WTC11 (cell line): ENCODE measurements around the gene TMEM87A.

Experiments used
- ATF1 ChIP-seq: sonication (generic); formaldehyde crosslinking; IDR thresholded peaks from 2 replicates; pipeline ENCODE4 v1.8.1; 2023; ENCODE audit warnings: mild to moderate bottlenecking, moderate library complexity, missing genetic modification reagents
- CREM ChIP-seq: sonication (generic); formaldehyde crosslinking; IDR thresholded peaks from 2 replicates; pipeline ENCODE4 v1.8.1; 2022; ENCODE audit warnings: mild to moderate bottlenecking, missing genetic modification reagents, moderate library complexity
- ELF4 ChIP-seq: sonication (generic); formaldehyde crosslinking; IDR thresholded peaks from 2 replicates; pipeline ENCODE4 v1.8.1; 2022; ENCODE audit warnings: low read depth, mild to moderate bottlenecking, moderate library complexity, missing genetic modification reagents
- ESRRA ChIP-seq: sonication (generic); formaldehyde crosslinking; IDR thresholded peaks from 2 replicates; pipeline ENCODE4 v1.8.1; 2022; ENCODE audit warnings: mild to moderate bottlenecking, missing genetic modification reagents, borderline replicate concordance
- ETV6 ChIP-seq: sonication (generic); formaldehyde crosslinking; IDR thresholded peaks from 2 replicates; pipeline ENCODE4 v1.8.1; 2022; ENCODE audit warnings: mild to moderate bottlenecking, missing genetic modification reagents
- NFYB ChIP-seq: sonication (generic); formaldehyde crosslinking; conservative IDR thresholded peaks from 2 replicates; pipeline ENCODE4 v1.8.0; 2022; ENCODE audit warnings: low read depth, missing genetic modification reagents
- NR3C1 ChIP-seq: sonication (generic); formaldehyde crosslinking; conservative IDR thresholded peaks from 2 replicates; pipeline ENCODE4 v1.8.1; 2023; ENCODE audit warnings: low read depth, mild to moderate bottlenecking, missing genetic modification reagents
- PRRX2 ChIP-seq: fragments of 250-450 bp; sonication (Bioruptor Pico); IDR thresholded peaks from 2 replicates; pipeline ENCODE4 v1.8.0; 2021; ENCODE audit warnings: mild to moderate bottlenecking
- TF ChIP-seq, protein P1 (sequence below): fragments of 200-600 bp; IDR thresholded peaks from 2 replicates; pipeline ENCODE4 v1.8.0; 2022; ENCODE audit warnings: antibody characterized with exemption
- TF ChIP-seq, protein P2 (sequence below): sonication (generic); formaldehyde crosslinking; IDR thresholded peaks from 2 replicates; pipeline ENCODE4 v1.8.0; 2022; ENCODE audit warnings: mild to moderate bottlenecking, missing genetic modification reagents
- TF ChIP-seq, protein P3 (sequence below): sonication (generic); formaldehyde crosslinking; IDR thresholded peaks from 2 replicates; pipeline ENCODE4 v1.8.1; 2023; ENCODE audit warnings: mild to moderate bottlenecking, missing genetic modification reagents, moderate library complexity
- TF ChIP-seq, protein P4 (sequence below): fragments of 250-450 bp; sonication (Bioruptor Pico); IDR thresholded peaks from 2 replicates; pipeline ENCODE4 v2.1.2; 2022; ENCODE audit warnings: mild to moderate bottlenecking, moderate library complexity

DNA sequence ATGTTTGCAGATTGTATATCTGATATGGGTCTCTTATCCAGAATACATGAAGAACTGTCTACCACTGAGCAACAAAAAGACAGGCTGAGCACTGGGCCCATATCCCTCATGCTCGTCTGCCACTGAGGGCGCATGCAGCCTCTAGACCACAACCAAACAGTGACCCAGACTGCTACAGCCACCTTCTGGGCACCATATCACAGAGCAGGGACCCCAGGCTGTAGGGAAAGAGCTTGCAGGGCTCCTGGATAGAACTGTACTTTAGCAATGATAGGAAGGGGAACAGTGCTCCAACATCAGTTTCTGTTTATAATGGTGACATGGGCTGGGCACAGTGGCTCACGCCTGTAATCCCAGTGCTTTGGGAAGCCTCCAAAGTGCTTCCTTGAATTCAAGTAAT is 40.2 kb upstream of the TMEM87A start:
- no peak for TF ChIP-seq ELF4 (CRISPR knock-in tag)
- TF ChIP-seq, protein P1, sequence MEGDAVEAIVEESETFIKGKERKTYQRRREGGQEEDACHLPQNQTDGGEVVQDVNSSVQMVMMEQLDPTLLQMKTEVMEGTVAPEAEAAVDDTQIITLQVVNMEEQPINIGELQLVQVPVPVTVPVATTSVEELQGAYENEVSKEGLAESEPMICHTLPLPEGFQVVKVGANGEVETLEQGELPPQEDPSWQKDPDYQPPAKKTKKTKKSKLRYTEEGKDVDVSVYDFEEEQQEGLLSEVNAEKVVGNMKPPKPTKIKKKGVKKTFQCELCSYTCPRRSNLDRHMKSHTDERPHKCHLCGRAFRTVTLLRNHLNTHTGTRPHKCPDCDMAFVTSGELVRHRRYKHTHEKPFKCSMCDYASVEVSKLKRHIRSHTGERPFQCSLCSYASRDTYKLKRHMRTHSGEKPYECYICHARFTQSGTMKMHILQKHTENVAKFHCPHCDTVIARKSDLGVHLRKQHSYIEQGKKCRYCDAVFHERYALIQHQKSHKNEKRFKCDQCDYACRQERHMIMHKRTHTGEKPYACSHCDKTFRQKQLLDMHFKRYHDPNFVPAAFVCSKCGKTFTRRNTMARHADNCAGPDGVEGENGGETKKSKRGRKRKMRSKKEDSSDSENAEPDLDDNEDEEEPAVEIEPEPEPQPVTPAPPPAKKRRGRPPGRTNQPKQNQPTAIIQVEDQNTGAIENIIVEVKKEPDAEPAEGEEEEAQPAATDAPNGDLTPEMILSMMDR: no peak
- no peak for TF ChIP-seq ESRRA (CRISPR knock-in tag)
- no peak for TF ChIP-seq CREM
- no peak for TF ChIP-seq PRRX2 (CRISPR knock-in tag)
- TF ChIP-seq, protein P2, sequence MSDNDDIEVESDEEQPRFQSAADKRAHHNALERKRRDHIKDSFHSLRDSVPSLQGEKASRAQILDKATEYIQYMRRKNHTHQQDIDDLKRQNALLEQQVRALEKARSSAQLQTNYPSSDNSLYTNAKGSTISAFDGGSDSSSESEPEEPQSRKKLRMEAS (CRISPR knock-in tag): no peak
- no peak for TF ChIP-seq NFYB (CRISPR knock-in tag)
- no peak for TF ChIP-seq NR3C1 (CRISPR knock-in tag)
- TF ChIP-seq ATF1 (CRISPR knock-in tag): no peak
- TF ChIP-seq, protein P3, sequence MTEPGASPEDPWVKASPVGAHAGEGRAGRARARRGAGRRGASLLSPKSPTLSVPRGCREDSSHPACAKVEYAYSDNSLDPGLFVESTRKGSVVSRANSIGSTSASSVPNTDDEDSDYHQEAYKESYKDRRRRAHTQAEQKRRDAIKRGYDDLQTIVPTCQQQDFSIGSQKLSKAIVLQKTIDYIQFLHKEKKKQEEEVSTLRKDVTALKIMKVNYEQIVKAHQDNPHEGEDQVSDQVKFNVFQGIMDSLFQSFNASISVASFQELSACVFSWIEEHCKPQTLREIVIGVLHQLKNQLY (CRISPR knock-in tag): no peak
- TF ChIP-seq, protein P4, sequence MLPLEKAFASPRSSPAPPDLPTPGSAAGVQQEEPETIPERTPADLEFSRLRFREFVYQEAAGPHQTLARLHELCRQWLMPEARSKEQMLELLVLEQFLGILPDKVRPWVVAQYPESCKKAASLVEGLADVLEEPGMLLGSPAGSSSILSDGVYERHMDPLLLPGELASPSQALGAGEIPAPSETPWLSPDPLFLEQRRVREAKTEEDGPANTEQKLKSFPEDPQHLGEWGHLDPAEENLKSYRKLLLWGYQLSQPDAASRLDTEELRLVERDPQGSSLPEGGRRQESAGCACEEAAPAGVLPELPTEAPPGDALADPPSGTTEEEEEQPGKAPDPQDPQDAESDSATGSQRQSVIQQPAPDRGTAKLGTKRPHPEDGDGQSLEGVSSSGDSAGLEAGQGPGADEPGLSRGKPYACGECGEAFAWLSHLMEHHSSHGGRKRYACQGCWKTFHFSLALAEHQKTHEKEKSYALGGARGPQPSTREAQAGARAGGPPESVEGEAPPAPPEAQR (CRISPR knock-in tag): no peak
- no peak for TF ChIP-seq ETV6
